GM12878 (cell line): Measurements from ENCODE around the gene SEMA7A.

Experiments
- EP300 ChIP-seq, 2 experiments: fragments of 150-350 bp in 1 of 2; IDR thresholded peaks; 2 replicates each; pipeline ENCODE4 v1.6.1; 2011 to 2012; ENCODE audit warnings: low read depth in 2 of 2, low read length in 2 of 2, borderline replicate concordance in 1 of 2, improper control_type of control experiment in 1 of 2, inconsistent platforms in 1 of 2; ENCODE audit not compliant: control insufficient read depth in 1 of 2
- JUNB ChIP-seq: IDR thresholded peaks from 2 replicates; pipeline ENCODE4 v1.6.1; 2016; ENCODE audit warnings: antibody characterized with exemption, mild to moderate bottlenecking
- POLR2AphosphoS5 ChIP-seq: IDR thresholded peaks from 2 replicates; pipeline ENCODE4 v1.6.1; 2011; ENCODE audit warnings: mild to moderate bottlenecking, low read length, inconsistent platforms
- SMAD5 ChIP-seq: IDR thresholded peaks from 2 replicates; pipeline ENCODE4 v1.6.1; 2016; ENCODE audit warnings: antibody characterized with exemption, low read depth
- SMC3 ChIP-seq: IDR thresholded peaks from 2 replicates; pipeline ENCODE4 v1.6.1; 2011; ENCODE audit warnings: low read length, improper control_type of control experiment, borderline replicate concordance
- TF ChIP-seq, protein P1 (sequence below), 3 experiments: IDR thresholded peaks in 2 of 3; conservative IDR thresholded peaks in 1 of 3; 2 replicates each; pipeline ENCODE4 v1.5.1; 2011; ENCODE audit warnings: low read depth in 3 of 3, low read length in 3 of 3, mild to moderate bottlenecking in 3 of 3, control low read depth in 2 of 3, moderate library complexity in 2 of 3, inconsistent platforms in 1 of 3, mixed read lengths in 1 of 3; ENCODE audit not compliant: control insufficient read depth in 2 of 3, insufficient read depth in 1 of 3; ENCODE audit errors: extremely low read depth in 1 of 3

GRCh38 chr15:74424901-74425528 is 8.7 kb downstream of the SEMA7A start:
- TF ChIP-seq POLR2AphosphoS5 = peak; percentile 37; the same call in 1 of the 2 replicates
- no peak for TF ChIP-seq SMAD5
- TF ChIP-seq EP300 (IDR thresholded peaks at IDR 0.05; ENCODE audit: borderline replicate concordance in 1 of 2, control insufficient read depth in 1 of 2, low read depth in 2 of 2, low read length in 2 of 2) = no peak
- TF ChIP-seq SMC3 = no peak
- TF ChIP-seq, protein P1, sequence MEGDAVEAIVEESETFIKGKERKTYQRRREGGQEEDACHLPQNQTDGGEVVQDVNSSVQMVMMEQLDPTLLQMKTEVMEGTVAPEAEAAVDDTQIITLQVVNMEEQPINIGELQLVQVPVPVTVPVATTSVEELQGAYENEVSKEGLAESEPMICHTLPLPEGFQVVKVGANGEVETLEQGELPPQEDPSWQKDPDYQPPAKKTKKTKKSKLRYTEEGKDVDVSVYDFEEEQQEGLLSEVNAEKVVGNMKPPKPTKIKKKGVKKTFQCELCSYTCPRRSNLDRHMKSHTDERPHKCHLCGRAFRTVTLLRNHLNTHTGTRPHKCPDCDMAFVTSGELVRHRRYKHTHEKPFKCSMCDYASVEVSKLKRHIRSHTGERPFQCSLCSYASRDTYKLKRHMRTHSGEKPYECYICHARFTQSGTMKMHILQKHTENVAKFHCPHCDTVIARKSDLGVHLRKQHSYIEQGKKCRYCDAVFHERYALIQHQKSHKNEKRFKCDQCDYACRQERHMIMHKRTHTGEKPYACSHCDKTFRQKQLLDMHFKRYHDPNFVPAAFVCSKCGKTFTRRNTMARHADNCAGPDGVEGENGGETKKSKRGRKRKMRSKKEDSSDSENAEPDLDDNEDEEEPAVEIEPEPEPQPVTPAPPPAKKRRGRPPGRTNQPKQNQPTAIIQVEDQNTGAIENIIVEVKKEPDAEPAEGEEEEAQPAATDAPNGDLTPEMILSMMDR (IDR thresholded peaks at IDR 0.05 in 2 of 3, conservative IDR thresholded peaks at IDR 0.05 in 1 of 3; ENCODE audit: control insufficient read depth in 2 of 3, extremely low read depth in 1 of 3, insufficient read depth in 1 of 3, low read depth in 3 of 3, low read length in 3 of 3) = no peak
- no peak for TF ChIP-seq JUNB
